CD4-positive, alpha-beta T cell treated with Interleukin-6 for 4 hours (primary cell): Measurements from ENCODE around the gene GNA12.
"Not testable (repeated sequence)": the region's sequence is repeated elsewhere in the genome, so short reads cannot be mapped to it uniquely, and the experiment has no call there.

Experiments
- DNase-seq: peaks from one replicate; pipeline ENCODE4 v3.0.0-alpha.2; 2020; ENCODE audit warnings: mixed read lengths

Gene GNA12

GRCh38 chr7:2709553-2710285 lies 134.4 kb downstream of the GNA12 start:
- peak; percentile 86 for DNase-seq

- DNase-seq: no peak
These were observed 135.4 kb downstream of the GNA12 start for GRCh38 chr7:2708547-2709310.

- DNase-seq: no peak
These were observed 136.1 kb downstream of the GNA12 start for GRCh38 chr7:2708041-2708440.

- DNase-seq: no peak
These were observed 136.6 kb downstream of the GNA12 start for GRCh38 chr7:2707481-2707880.

- no peak for DNase-seq
These were observed 137.4 kb downstream of the GNA12 start for GRCh38 chr7:2706685-2707126.

GRCh38 chr7:2705371-2706096 lies 138.6 kb downstream of the GNA12 start:
- no peak for DNase-seq

GRCh38 chr7:2702594-2702957 lies 141.5 kb downstream of the GNA12 start:
- DNase-seq: no peak

GRCh38 chr7:2701832-2702593 lies 142.1 kb downstream of the GNA12 start:
- no peak for DNase-seq

- DNase-seq: no peak
These were observed 142.7 kb downstream of the GNA12 start for GRCh38 chr7:2701424-2701823.

GRCh38 chr7:2700141-2700850 lies 143.8 kb downstream of the GNA12 start:
- no peak for DNase-seq

GRCh38 chr7:2699289-2699620 lies 144.9 kb downstream of the GNA12 start:
- DNase-seq: no peak

GRCh38 chr7:2698581-2699288 lies 145.4 kb downstream of the GNA12 start:
- DNase-seq: peak; percentile 85

GRCh38 chr7:2694122-2694436 lies 150.0 kb downstream of the GNA12 start:
- DNase-seq: not testable (repeated sequence)

- DNase-seq: not testable (repeated sequence)
These were observed 150.5 kb downstream of the GNA12 start for GRCh38 chr7:2693420-2694121.

- DNase-seq: no peak
These were observed 151.6 kb downstream of the GNA12 start for GRCh38 chr7:2692543-2692942.

GRCh38 chr7:2691932-2692439 lies 152.1 kb downstream of the GNA12 start:
- DNase-seq: not testable (repeated sequence)

GRCh38 chr7:2691011-2691707 lies 152.9 kb downstream of the GNA12 start:
- no peak for DNase-seq

GRCh38 chr7:2689951-2690705 lies 154.0 kb downstream of the GNA12 start:
- no peak for DNase-seq

- no peak for DNase-seq
These were observed 154.7 kb downstream of the GNA12 start for GRCh38 chr7:2689343-2689847.
